HepG2 (cell line): ENCODE measurements around the gene CCT7. TPM values are rescaled to one million over a fixed set of nuclear protein-coding genes. Genes with fewer than 3 reads are reported as not detected.

Source experiments
- ARNT2 ChIP-seq: sonication (generic); formaldehyde crosslinking; IDR thresholded peaks from 2 replicates; pipeline ENCODE4 v1.8.0; 2022; ENCODE audit warnings: mild to moderate bottlenecking, low read depth, missing genetic modification reagents, moderate library complexity
- EED ChIP-seq: sonication (generic); formaldehyde crosslinking; IDR thresholded peaks from 2 replicates; pipeline ENCODE4 v1.5.0; 2020; ENCODE audit warnings: mild to moderate bottlenecking, missing genetic modification reagents
- ESRRA ChIP-seq: sonication (generic); formaldehyde crosslinking; IDR thresholded peaks from 2 replicates; pipeline ENCODE4 v1.5.1; 2020; ENCODE audit warnings: mild to moderate bottlenecking, low read depth, missing genetic modification reagents
- HNRNPK ChIP-seq: fragments of 200-400 bp; formaldehyde crosslinking; IDR thresholded peaks from 2 replicates; pipeline ENCODE4 v1.6.1; 2018; ENCODE audit warnings: low read length, low read depth, moderate library complexity, mild to moderate bottlenecking; ENCODE audit not compliant: poor library complexity, severe bottlenecking
- MZF1 ChIP-seq: sonication (generic); formaldehyde crosslinking; IDR thresholded peaks from 2 replicates; pipeline ENCODE4 v1.8.1; 2023; ENCODE audit warnings: mild to moderate bottlenecking, missing genetic modification reagents, borderline replicate concordance
- SALL1 ChIP-seq: sonication (generic); formaldehyde crosslinking; IDR thresholded peaks from 2 replicates; pipeline ENCODE4 v1.8.0; 2022; ENCODE audit warnings: mild to moderate bottlenecking, missing genetic modification reagents
- SATB2 ChIP-seq: sonication (generic); formaldehyde crosslinking; IDR thresholded peaks from 2 replicates; pipeline ENCODE4 v1.5.0; 2020; ENCODE audit warnings: missing genetic modification reagents
- SP1 ChIP-seq, 2 experiments: fragments of 450-650 bp in 1 of 2; sonication (generic) in 1 of 2; formaldehyde crosslinking in 1 of 2; IDR thresholded peaks; 2 replicates each; pipeline versions ENCODE4 v1.4.0 to v1.6.1; 2016 to 2020; ENCODE audit warnings: missing genetic modification reagents in 1 of 2
- ZBTB8A ChIP-seq: sonication (generic); formaldehyde crosslinking; IDR thresholded peaks from 2 replicates; pipeline ENCODE4 v1.4.0; 2020; ENCODE audit warnings: mild to moderate bottlenecking, low read depth, missing genetic modification reagents, borderline replicate concordance
- ZNF451 ChIP-seq: sonication (generic); formaldehyde crosslinking; IDR thresholded peaks from 2 replicates; pipeline ENCODE4 v1.5.0; 2020; ENCODE audit warnings: mild to moderate bottlenecking, missing genetic modification reagents
- ZSCAN20 ChIP-seq: sonication (generic); formaldehyde crosslinking; IDR thresholded peaks from 2 replicates; pipeline ENCODE4 v1.4.0; 2020; ENCODE audit warnings: missing genetic modification reagents, mild to moderate bottlenecking, borderline replicate concordance
- polyA plus RNA-seq, 8 experiments: library from polyadenylated mRNA; depleted of rRNA in 3 of 8; stranded (reverse) in 7 of 8; unstranded in 1 of 8; fragments of >200 nt; fragmentation: Illumina TruSeq in 4 of 8; extraction: Trizol in 4 of 8; gene quantifications; 2 replicates each; pipeline versions ENCODE4 v1.2.1 to v1.2.3, GENCODE V29; 2011 to 2016; ENCODE audit warnings: low read depth in 4 of 8, missing spikeins in 1 of 8, mixed read lengths in 1 of 8; ENCODE audit not compliant: insufficient read depth in 1 of 8
- total RNA-seq, 5 experiments: library from RNA; depleted of rRNA; stranded (reverse); fragments of >200 nt; fragmentation: Illumina TruSeq; extraction: Trizol; gene quantifications; 2 replicates each; pipeline ENCODE4 v1.2.3, GENCODE V29; 2016; ENCODE audit warnings: low read depth in 1 of 5
- TF ChIP-seq, protein P1 (sequence below): sonication (generic); formaldehyde crosslinking; IDR thresholded peaks from 2 replicates; pipeline ENCODE4 v1.8.1; 2023; ENCODE audit warnings: missing genetic modification reagents, inconsistent platforms, borderline replicate concordance
- TF ChIP-seq, protein P2 (sequence below), 2 experiments: IDR thresholded peaks; 2 replicates each; pipeline ENCODE4 v1.6.1; 2011 to 2012; ENCODE audit warnings: low read length in 2 of 2, borderline replicate concordance in 1 of 2, low read depth in 1 of 2, mild to moderate bottlenecking in 1 of 2, moderate library complexity in 1 of 2
- TF ChIP-seq, protein P3 (sequence below): sonication (generic); formaldehyde crosslinking; IDR thresholded peaks from 2 replicates; pipeline ENCODE4 v1.5.1; 2020; ENCODE audit warnings: missing genetic modification reagents, mild to moderate bottlenecking, borderline replicate concordance
- TF ChIP-seq, protein P4 (sequence below): sonication (generic); formaldehyde crosslinking; IDR thresholded peaks from 2 replicates; pipeline ENCODE4 v1.8.1; 2023; ENCODE audit warnings: mild to moderate bottlenecking, missing genetic modification reagents
- TF ChIP-seq, protein P5 (sequence below): fragments of 450-650 bp; IDR thresholded peaks from 2 replicates; pipeline ENCODE4 v1.6.1; 2017; ENCODE audit warnings: mild to moderate bottlenecking

The CCT7 gene
- total and polyA plus RNA-seq, 2 of the 13 experiments (the other 11 are each of a cell fraction or from before 2014, with no cell fraction given): 347 to 517 TPM

DNA sequence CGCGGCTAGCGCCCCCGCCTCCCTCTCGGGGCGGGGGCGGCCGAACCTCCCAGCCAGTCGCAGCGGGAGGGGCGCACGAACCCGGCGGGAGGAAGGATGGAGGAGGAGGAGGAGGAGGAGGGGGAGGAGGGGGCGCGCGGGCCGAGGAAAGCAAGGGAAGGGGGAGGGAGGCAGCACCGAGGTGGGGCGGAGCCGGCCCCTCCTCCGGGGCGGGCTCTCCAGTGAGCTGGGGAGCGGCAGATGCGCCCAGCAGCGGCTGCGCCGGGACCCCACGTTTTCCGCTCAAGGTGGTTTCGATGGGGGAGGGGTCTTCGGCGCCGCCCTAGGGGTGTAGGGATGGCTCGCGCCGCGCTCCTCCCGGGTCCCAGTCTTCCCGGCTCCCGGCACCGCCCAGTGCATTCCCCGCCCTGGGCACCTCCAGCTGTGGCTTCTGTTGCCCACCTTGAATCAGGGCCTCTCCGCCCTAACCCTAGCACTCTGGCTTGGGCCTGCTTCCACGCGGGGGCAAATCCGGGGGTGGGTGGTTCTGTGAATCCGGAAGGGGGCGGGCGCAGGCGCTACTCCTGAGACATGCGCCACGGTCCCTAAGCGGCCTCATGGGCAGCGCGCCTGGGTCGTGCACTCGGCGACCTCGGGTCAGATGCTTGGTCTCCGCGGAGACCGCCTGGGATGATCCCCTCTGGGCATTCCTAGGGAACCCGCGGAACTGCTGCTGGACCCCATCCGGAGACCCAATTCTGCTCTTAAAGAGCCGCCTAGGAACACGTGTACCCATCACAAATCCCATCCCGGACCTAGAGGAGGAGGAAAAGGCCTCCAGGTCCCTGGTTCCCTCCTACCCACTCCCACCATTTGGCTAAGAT lies 50.4 kb downstream of the CCT7 start, which contains the start of gene FBXO41 (continued):
- TF ChIP-seq, protein P1, sequence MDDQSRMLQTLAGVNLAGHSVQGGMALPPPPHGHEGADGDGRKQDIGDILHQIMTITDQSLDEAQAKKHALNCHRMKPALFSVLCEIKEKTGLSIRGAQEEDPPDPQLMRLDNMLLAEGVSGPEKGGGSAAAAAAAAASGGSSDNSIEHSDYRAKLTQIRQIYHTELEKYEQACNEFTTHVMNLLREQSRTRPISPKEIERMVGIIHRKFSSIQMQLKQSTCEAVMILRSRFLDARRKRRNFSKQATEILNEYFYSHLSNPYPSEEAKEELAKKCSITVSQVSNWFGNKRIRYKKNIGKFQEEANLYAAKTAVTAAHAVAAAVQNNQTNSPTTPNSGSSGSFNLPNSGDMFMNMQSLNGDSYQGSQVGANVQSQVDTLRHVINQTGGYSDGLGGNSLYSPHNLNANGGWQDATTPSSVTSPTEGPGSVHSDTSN (CRISPR knock-in tag): no peak
- TF ChIP-seq, protein P2, sequence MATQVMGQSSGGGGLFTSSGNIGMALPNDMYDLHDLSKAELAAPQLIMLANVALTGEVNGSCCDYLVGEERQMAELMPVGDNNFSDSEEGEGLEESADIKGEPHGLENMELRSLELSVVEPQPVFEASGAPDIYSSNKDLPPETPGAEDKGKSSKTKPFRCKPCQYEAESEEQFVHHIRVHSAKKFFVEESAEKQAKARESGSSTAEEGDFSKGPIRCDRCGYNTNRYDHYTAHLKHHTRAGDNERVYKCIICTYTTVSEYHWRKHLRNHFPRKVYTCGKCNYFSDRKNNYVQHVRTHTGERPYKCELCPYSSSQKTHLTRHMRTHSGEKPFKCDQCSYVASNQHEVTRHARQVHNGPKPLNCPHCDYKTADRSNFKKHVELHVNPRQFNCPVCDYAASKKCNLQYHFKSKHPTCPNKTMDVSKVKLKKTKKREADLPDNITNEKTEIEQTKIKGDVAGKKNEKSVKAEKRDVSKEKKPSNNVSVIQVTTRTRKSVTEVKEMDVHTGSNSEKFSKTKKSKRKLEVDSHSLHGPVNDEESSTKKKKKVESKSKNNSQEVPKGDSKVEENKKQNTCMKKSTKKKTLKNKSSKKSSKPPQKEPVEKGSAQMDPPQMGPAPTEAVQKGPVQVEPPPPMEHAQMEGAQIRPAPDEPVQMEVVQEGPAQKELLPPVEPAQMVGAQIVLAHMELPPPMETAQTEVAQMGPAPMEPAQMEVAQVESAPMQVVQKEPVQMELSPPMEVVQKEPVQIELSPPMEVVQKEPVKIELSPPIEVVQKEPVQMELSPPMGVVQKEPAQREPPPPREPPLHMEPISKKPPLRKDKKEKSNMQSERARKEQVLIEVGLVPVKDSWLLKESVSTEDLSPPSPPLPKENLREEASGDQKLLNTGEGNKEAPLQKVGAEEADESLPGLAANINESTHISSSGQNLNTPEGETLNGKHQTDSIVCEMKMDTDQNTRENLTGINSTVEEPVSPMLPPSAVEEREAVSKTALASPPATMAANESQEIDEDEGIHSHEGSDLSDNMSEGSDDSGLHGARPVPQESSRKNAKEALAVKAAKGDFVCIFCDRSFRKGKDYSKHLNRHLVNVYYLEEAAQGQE (IDR thresholded peaks at IDR 0.05; ENCODE audit: borderline replicate concordance in 1 of 2, low read depth in 1 of 2, low read length in 2 of 2): peak in 1 of 2 experiments; percentile 7; a peak in 1 of 4 replicates
- TF ChIP-seq ARNT2 (CRISPR knock-in tag): peak; percentile 35; the same call in 1 of the 2 replicates
- TF ChIP-seq SALL1: peak; percentile 13
- peak; percentile 99 for TF ChIP-seq HNRNPK
- TF ChIP-seq ZNF451: peak; percentile 73; the same call in 1 of the 2 replicates
- peak; percentile 44; the same call in 1 of the 2 replicates for TF ChIP-seq MZF1 (CRISPR knock-in tag)
- TF ChIP-seq, protein P3, sequence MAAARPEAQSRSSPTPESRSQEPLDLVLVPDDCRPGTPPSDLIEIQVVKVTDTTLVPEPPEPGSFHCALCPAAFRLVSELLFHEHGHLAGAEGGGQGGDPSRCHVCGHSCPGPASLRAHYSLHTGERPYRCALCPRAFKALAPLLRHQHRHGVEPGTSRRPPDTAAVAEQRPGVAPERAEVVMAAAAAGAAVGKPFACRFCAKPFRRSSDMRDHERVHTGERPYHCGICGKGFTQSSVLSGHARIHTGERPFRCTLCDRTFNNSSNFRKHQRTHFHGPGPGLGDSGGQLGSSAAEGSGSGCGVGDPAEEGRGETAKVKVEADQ (CRISPR knock-in tag): peak; percentile 72; the same call in 1 of the 2 replicates
- no peak for TF ChIP-seq ZSCAN20 (CRISPR knock-in tag)
- TF ChIP-seq EED (CRISPR knock-in tag): 0 out of 2 replicates have a peak, but pooled peaks have one; percentile 39
- peak; percentile 50; the same call in 1 of the 2 replicates for TF ChIP-seq ZBTB8A
- TF ChIP-seq, protein P4, sequence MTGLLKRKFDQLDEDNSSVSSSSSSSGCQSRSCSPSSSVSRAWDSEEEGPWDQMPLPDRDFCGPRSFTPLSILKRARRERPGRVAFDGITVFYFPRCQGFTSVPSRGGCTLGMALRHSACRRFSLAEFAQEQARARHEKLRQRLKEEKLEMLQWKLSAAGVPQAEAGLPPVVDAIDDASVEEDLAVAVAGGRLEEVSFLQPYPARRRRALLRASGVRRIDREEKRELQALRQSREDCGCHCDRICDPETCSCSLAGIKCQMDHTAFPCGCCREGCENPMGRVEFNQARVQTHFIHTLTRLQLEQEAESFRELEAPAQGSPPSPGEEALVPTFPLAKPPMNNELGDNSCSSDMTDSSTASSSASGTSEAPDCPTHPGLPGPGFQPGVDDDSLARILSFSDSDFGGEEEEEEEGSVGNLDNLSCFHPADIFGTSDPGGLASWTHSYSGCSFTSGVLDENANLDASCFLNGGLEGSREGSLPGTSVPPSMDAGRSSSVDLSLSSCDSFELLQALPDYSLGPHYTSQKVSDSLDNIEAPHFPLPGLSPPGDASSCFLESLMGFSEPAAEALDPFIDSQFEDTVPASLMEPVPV (CRISPR knock-in tag): peak; percentile 18; the same call in 1 of the 2 replicates
- no peak for TF ChIP-seq SATB2
- TF ChIP-seq SP1 (IDR thresholded peaks at IDR 0.05): no peak
- TF ChIP-seq SP1 (CRISPR knock-in tag; IDR thresholded peaks at IDR 0.05): 0 out of 2 replicates have a peak, but pooled peaks have one; percentile 46
- TF ChIP-seq ESRRA (CRISPR knock-in tag): peak; percentile 73
- TF ChIP-seq, protein P5, sequence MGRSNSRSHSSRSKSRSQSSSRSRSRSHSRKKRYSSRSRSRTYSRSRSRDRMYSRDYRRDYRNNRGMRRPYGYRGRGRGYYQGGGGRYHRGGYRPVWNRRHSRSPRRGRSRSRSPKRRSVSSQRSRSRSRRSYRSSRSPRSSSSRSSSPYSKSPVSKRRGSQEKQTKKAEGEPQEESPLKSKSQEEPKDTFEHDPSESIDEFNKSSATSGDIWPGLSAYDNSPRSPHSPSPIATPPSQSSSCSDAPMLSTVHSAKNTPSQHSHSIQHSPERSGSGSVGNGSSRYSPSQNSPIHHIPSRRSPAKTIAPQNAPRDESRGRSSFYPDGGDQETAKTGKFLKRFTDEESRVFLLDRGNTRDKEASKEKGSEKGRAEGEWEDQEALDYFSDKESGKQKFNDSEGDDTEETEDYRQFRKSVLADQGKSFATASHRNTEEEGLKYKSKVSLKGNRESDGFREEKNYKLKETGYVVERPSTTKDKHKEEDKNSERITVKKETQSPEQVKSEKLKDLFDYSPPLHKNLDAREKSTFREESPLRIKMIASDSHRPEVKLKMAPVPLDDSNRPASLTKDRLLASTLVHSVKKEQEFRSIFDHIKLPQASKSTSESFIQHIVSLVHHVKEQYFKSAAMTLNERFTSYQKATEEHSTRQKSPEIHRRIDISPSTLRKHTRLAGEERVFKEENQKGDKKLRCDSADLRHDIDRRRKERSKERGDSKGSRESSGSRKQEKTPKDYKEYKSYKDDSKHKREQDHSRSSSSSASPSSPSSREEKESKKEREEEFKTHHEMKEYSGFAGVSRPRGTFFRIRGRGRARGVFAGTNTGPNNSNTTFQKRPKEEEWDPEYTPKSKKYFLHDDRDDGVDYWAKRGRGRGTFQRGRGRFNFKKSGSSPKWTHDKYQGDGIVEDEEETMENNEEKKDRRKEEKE: no peak
